Body of pancreas (tissue), 4 donors: ENCODE results near the gene PNPLA2.

ENCODE experiments used
- CTCF ChIP-seq, 7 experiments: fragments of 450-650 bp in 4 of 7; fragments of 200-600 bp in 3 of 7; sonication (generic) in 3 of 7; IDR thresholded peaks; one replicate each; pipeline ENCODE4 v1.5.1; 2016 to 2019; ENCODE audit warnings: antibody characterized with exemption in 7 of 7
- POLR2A ChIP-seq, 3 donors: fragments of 450-650 bp; IDR thresholded peaks; one replicate each; pipeline ENCODE4 v1.6.1; 2016; ENCODE audit warnings: antibody characterized with exemption in 3 of 3, mild to moderate bottlenecking in 2 of 3

DNA sequence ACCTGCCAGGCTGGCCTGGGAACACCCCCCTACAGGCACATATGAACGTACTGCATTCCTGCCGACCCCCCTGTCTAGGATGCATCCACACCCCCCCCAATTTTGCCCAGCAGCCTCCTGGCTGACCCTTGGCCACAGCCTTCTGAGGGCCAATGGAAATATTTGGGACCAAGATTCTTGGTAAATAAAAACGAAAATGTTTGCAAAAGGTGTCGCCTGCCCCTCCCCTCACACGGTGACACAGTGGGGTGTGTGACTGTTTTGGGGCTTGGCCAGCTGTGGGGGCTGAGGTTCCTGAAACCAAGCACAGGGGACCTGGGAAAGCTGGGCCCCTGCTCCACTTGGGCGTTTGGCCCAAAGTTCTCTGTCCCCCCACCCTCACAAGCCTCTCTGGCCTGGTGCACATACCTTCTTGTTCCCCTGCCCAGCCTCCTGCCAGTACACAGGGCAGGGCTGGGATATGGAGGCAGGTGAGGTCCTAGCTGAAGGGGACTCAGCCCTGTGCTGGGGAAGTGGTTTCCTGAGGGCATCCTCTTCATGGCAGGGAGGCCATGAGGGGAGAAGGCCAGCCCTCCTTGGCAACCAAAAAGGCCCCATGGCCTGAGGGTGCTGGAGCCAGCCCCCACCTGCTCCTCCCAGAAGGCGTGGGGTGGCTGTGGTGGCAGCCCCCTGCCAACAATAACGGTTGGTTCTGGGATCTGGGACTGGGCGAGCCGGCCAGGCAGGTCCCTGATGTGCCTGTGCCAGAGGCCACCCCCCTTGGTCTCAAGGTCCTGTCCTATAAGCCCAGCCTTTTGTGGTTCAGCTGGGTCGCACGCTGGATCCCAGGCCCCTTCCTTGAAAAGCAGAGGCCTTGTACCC is 6.9 kb downstream of the PNPLA2 start:
- TF ChIP-seq POLR2A (IDR thresholded peaks at IDR 0.05) = peak in 2 of 3 donors; percentile 12 to 40
- TF ChIP-seq CTCF (IDR thresholded peaks at IDR 0.05) = no peak
